PC-3 (cell line): ENCODE data around the gene CDH13.

ENCODE experiments used
- CTCF ChIP-seq: fragments of 300-600 bp; sonication (generic); conservative IDR thresholded peaks from 2 replicates; pipeline ENCODE4 v1.5.1; 2017; ENCODE audit warnings: antibody characterized with exemption, low read depth, mild to moderate bottlenecking, low read length
- EZH2 ChIP-seq: fragments of 300-600 bp; sonication (generic); IDR thresholded peaks from one replicate; pipeline ENCODE4 v1.6.1; 2017; ENCODE audit warnings: antibody characterized with exemption, mild to moderate bottlenecking, low read length; ENCODE audit not compliant: unreplicated experiment
- EZH2phosphoT487 ChIP-seq: fragments of 300-600 bp; sonication (generic); IDR thresholded peaks from 2 replicates; pipeline ENCODE4 v1.6.1; 2018; ENCODE audit warnings: mild to moderate bottlenecking, antibody characterized with exemption, low read length, borderline replicate concordance

GRCh38 chr16:82886146-82886545 is 259.4 kb downstream of the CDH13 start:
- TF ChIP-seq CTCF (no peak), EZH2 (no peak), EZH2phosphoT487 (no peak)
